Nephron (organoid): ENCODE data around the gene DYNLRB2.

Experiments
- H3K27ac Mint-ChIP-seq, 3 experiments: 2 replicates each; pipeline ENCODE4 v1.8.0; 2020; ENCODE audit warnings: mixed read lengths in 3 of 3, mild to moderate bottlenecking in 2 of 3, moderate library complexity in 1 of 3
- H3K27me3 Mint-ChIP-seq: 2 replicates; pipeline ENCODE4 v1.8.0; 2021; ENCODE audit warnings: low read depth, mild to moderate bottlenecking, moderate library complexity, mixed read lengths
- H3K36me3 Mint-ChIP-seq: 2 replicates; pipeline ENCODE4 v1.8.0; 2020; ENCODE audit warnings: low read depth, mixed read lengths
- H3K4me1 Mint-ChIP-seq: 2 replicates; pipeline ENCODE4 v1.8.0; 2020; ENCODE audit warnings: mixed read lengths
- H3K4me3 Mint-ChIP-seq, 3 experiments: 2 replicates each; pipeline ENCODE4 v1.8.0; 2020; ENCODE audit warnings: mild to moderate bottlenecking in 3 of 3, mixed read lengths in 3 of 3, moderate library complexity in 2 of 3
- H3K9me3 Mint-ChIP-seq: 2 replicates; pipeline ENCODE4 v1.8.0; 2020; ENCODE audit warnings: mixed read lengths
- CTCF ChIP-seq, 3 experiments: fragments of 200-600 bp; sonication (generic); IDR thresholded peaks; one replicate each; pipeline ENCODE4 v1.5.0; 2021; ENCODE audit warnings: antibody characterized with exemption in 3 of 3; ENCODE audit not compliant: unreplicated experiment in 3 of 3

Gene DYNLRB2

GRCh38 chr16:80554033-80554432 is 13.2 kb downstream of the DYNLRB2 start:
- Mint-ChIP-seq H3K27me3 (peaks cover 29% of the 10 kb centered on the region), H3K36me3 (no peaks in the 10 kb centered on the region), H3K9me3 (no peaks in the 10 kb centered on the region), H3K4me3 (no peak overlapping the region), H3K27ac (no peak overlapping the region), H3K4me1 (no peaks in the 10 kb centered on the region)
- TF ChIP-seq CTCF (IDR thresholded peaks at IDR 0.05; ENCODE audit: unreplicated experiment in 3 of 3): no peak

- no peaks in the 10 kb centered on the region for H3K4me1 Mint-ChIP-seq
- H3K9me3 Mint-ChIP-seq: no peaks in the 10 kb centered on the region
- no peak for TF ChIP-seq CTCF (IDR thresholded peaks at IDR 0.05; ENCODE audit: unreplicated experiment in 3 of 3)
- no peak overlapping the region for H3K27ac Mint-ChIP-seq
- H3K36me3 Mint-ChIP-seq: no peaks in the 10 kb centered on the region
- no peak overlapping the region for H3K4me3 Mint-ChIP-seq
- peaks cover 40% of the 10 kb centered on the region for H3K27me3 Mint-ChIP-seq
These were observed 15.7 kb downstream of the DYNLRB2 start for GRCh38 chr16:80556481-80556880.

GRCh38 chr16:80557037-80557436 is 16.2 kb downstream of the DYNLRB2 start:
- Mint-ChIP-seq H3K4me3 (no peak overlapping the region), H3K9me3 (no peaks in the 10 kb centered on the region), H3K4me1 (no peaks in the 10 kb centered on the region), H3K27me3 (peaks cover 37% of the 10 kb centered on the region), H3K27ac (no peak overlapping the region), H3K36me3 (no peaks in the 10 kb centered on the region)
- no peak for TF ChIP-seq CTCF (IDR thresholded peaks at IDR 0.05; ENCODE audit: unreplicated experiment in 3 of 3)

- Mint-ChIP-seq H3K4me1 (no peaks in the 10 kb centered on the region), H3K27ac (no peak overlapping the region), H3K9me3 (no peaks in the 10 kb centered on the region), H3K36me3 (no peaks in the 10 kb centered on the region), H3K27me3 (peaks cover 45% of the 10 kb centered on the region), H3K4me3 (no peak overlapping the region)
- TF ChIP-seq CTCF (IDR thresholded peaks at IDR 0.05; ENCODE audit: unreplicated experiment in 3 of 3): no peak
These were observed 18.6 kb downstream of the DYNLRB2 start for GRCh38 chr16:80559369-80559768.

- Mint-ChIP-seq H3K4me1 (no peaks in the 10 kb centered on the region), H3K9me3 (no peaks in the 10 kb centered on the region), H3K36me3 (no peaks in the 10 kb centered on the region), H3K4me3 (no peak overlapping the region), H3K27ac (no peak overlapping the region), H3K27me3 (peaks cover 45% of the 10 kb centered on the region)
- TF ChIP-seq CTCF (IDR thresholded peaks at IDR 0.05; ENCODE audit: unreplicated experiment in 3 of 3): no peak
These were observed 22.3 kb downstream of the DYNLRB2 start for GRCh38 chr16:80563066-80563465.

GRCh38 chr16:80564394-80564793 is 23.6 kb downstream of the DYNLRB2 start:
- H3K9me3 Mint-ChIP-seq: no peaks in the 10 kb centered on the region
- H3K4me1 Mint-ChIP-seq: no peaks in the 10 kb centered on the region
- H3K4me3 Mint-ChIP-seq: no peak overlapping the region
- H3K27me3 Mint-ChIP-seq: peaks cover 45% of the 10 kb centered on the region
- no peak overlapping the region for H3K27ac Mint-ChIP-seq
- TF ChIP-seq CTCF (IDR thresholded peaks at IDR 0.05; ENCODE audit: unreplicated experiment in 3 of 3): no peak
- H3K36me3 Mint-ChIP-seq: no peaks in the 10 kb centered on the region
